Activated T-cell treated with anti-CD3 and anti-CD28 coated beads for 4 hours (primary cell): ENCODE measurements around the gene ICOS.

Source experiments
- DNase-seq: peaks from one replicate; pipeline ENCODE4 v3.0.0-alpha.2; 2020

The ICOS gene, protein sequence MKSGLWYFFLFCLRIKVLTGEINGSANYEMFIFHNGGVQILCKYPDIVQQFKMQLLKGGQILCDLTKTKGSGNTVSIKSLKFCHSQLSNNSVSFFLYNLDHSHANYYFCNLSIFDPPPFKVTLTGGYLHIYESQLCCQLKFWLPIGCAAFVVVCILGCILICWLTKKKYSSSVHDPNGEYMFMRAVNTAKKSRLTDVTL

GRCh38 chr2:203936535-203936934 is at the start of gene ICOS:
Gene ICOS (plus strand): TSS chr2:203936763. CDS start chr2:203936815, 52 bp downstream.
- DNase-seq: no peak

GRCh38 chr2:203887677-203888076 is 48.9 kb upstream of the ICOS start:
- no peak for DNase-seq

DNA sequence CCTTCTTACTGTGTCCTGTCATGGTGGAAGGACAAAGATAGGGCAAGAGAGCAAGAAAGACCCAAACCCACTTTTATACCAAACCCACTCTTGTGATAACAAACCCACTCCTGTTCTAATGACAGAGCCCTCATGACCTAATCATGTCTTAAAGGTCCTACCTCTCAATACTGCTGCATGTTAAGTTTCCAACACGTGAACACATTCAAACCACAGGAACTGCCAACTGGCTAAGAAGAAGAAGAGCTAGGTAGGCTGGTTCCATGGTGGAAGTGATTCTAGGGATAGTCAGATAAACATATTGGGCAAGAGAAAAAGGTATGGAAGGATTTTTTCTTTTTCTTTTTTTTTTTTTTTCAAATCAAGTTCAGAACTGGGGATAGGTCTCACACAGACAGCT is 47.0 kb upstream of the ICOS start:
- no peak for DNase-seq

DNA sequence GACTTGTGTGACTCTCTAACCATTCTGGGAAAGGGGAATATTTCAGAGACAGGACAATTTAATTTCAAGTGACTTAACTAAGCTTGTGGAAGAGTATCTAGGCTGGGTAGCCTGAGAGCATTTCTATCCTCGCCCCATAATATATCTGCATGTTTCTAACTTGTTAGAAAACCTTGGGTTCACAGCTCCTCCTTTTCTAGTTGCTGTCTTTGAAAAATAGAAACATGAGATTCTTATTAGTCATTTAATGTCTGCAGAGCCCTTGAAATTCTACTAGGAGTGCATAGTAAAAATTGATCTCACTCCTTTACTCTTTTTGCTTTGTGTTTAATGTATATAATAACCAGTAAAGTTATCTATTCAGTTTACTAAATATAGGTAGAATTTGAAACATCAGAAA is 46.6 kb upstream of the ICOS start:
- DNase-seq: no peak

DNA sequence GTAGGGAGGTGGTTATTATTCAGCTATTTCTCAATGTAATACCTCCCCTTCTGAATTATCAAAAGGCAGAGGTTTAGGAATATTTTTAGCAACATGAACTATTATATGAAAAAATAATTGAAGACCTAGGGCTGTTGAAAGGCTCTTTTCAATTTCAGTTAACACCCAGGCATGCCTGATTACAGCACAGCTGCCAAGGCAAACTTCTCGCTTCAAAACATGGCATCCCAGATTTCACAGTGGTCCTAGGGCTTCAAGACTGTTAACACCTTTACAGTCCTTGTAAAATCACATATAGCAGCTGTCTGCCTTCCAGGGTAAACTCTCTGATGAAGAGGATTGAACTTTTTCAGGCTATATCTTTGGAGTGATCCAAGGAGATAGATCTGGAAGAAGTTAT is 45.8 kb upstream of the ICOS start:
- DNase-seq: no peak

DNA sequence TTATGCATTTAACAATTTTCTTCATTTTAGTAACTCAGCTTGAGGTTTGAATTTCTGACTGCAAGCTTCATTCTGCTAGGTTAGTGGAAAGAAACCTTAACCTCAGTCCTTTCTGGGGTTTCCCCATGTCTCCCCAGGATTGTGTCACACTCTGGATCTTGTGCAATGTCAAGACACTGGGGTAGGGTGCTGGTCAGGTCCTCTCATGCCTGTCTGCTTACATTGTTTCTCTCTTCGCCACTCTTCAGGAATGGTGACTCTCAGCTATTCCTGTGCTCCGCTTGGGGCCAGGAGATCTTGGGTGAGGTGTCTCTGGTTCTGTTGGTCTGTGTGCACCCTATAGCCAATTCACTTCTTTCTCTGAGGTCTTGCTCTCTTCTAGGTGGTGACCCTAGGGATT is 45.1 kb upstream of the ICOS start:
- no peak for DNase-seq

DNA sequence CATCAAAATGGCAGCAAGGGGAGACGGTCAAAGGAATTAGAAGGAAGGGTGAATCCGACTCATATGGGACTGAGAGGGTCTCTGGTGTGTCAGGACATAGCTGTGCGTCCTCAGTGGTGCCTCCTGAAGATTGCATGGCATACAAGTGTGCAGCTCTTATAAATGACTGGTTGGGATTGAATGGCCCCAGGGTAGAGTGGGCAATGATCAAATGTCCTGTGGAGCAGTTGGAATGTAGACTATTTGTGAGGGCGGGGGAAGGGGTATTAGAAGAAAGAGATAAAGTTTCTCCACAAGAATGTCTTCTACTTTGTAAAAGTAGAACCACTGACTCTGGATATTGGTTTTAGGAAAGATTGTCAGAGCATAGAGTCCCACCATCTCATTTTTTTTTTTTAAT is 44.4 kb upstream of the ICOS start:
- no peak for DNase-seq

GRCh38 chr2:203893401-203893800 is 43.2 kb upstream of the ICOS start:
- no peak for DNase-seq

DNA sequence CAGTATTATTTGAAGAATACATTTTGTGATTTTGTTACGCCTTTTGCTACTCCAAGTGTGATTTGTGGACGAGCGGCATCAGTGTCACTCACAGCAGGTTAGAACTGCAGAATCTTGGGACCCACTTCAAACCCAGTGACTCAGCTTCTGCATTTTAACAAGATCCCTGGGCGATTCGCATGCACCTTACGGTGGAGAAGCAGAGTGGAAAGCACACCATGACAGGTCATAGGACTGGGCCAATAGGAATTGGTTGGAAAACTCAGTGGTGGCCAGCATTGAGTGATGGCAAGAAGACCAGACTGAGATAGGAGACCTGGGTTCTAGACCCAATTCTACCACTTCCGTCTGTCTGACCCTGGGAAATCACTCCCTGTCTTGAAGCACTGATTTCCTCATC is 42.7 kb upstream of the ICOS start:
- DNase-seq: no peak

- no peak for DNase-seq
Measured at GRCh38 chr2:203894262-203894661, 42.3 kb upstream of the ICOS start.

DNA sequence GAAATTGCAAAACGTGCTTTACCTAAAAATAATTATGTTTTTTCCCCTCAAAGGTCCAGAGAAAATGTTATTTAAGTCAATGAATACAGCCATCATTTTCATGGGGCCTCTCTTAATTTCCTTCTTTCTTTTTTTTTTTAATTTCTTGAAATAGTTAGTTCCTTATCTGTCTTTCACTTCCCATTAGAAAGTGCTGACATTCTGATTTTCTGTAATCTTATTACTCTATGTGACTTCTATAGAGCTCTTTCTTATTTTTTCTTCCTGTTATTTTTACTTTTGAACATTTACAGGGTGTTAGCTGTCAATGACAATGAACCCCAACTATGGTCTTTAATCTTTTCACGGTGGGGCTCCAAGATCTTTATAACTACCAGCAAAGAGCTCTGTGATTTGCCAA is 39.0 kb upstream of the ICOS start:
- no peak for DNase-seq

DNA sequence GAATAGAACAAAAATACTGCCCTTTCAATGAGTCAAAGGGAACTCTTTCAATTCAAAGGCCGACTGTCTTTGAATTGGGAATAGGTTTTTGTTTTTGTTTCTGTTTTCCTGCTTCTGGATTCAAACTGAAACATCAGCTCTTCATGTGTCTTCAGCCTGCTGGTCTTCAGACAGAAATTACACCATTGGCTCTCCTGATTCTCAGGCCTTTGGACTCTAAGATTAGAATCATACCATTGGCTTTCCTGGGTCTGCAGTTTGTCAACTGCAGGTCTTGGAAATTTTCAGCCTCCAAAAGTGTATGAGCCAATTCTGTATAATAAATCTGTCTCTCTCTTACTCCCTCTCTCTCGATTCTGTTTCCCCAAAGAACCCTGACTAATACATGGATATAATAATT is 37.9 kb upstream of the ICOS start:
- no peak for DNase-seq

DNA sequence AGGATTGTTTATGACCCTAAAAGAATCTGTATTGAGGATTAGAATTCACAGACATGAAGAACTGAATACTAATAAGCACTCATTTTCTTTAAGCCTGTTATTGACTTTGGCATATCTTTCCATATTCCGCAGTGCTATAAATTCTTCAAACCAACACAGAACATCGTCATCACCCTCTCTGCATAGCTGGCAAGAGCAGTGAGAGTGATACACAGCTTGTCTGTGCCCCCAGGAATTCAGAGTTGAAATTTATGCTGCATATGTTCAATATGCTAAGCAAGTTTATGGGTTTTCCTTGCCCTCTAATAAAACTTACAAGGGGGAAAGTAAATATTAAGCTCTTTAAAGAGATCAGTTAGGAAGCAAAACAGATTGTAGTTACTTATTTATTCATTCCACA is 36.3 kb upstream of the ICOS start:
- no peak for DNase-seq

DNA sequence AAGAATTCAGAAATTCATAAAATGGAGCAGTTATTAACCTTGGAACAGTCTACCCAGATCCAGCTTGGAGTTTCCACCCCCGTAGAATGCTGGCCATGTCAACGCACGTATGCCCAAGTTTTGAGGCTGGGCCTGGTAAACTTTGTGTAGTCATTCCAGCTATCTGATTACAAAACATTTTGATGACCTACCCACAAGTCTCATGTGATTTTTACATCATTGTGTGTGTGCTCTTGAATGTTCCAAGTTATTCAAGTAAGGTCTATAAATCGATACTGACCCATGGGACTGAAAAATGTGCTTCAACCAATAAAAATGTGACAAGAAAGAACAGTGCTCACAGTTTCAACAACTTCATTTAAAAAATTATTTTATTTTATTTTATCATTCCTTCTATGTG is 32.5 kb upstream of the ICOS start:
- DNase-seq: no peak

GRCh38 chr2:203905656-203906055 is 30.9 kb upstream of the ICOS start:
- DNase-seq: no peak

DNA sequence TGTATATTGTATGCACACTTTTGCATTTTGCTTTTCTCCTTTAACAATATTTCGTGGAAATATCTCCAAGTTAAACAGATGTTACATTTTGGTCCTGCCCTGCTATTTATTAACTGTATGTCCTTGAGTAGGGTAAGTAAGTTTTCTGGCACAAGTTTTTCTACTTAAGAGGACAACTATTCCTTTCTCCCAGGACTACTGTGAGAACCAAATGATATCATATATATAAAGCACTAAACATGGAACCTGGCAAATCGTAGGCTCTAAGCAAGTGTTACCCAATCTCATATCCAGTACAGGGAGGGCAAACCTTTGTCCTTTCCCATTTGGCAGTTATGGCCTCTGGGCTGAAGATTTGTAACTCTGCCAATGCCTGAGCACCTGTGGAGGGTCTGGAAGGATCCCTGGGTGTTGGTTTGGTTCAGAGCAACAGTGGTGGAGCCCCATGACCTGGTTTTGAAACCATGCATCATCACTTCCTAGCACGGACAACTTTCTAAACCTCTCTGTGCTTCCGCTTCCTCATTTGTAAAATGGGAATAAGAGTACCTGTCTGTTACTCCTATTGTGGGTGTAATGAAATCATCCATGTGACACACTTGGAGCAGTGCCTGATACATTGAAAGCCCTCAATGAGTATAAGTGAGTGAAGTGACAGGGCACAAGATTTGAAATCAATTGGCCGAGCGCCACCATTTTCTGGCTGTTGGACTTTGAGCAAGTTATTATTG is 28.3 kb upstream of the ICOS start:
- DNase-seq: no peak

DNA sequence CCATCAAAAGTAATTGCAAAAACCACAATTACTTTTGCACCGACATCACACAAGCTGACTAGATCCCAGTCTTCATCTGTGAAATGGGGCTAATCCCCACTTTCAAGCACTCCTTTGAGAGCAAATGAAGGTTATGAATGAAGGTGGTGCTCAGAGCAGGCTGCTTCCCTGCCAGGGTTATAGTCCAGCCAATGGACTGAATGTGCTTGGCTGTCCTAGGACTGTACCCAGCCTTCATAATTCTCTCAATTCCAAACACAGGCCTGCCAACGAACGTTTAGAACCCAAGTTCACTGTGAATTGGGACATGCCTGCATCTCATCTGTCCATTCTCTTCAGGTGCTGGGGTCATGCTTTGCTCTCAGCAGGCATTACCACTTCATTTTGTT is 27.8 kb upstream of the ICOS start:
- no peak for DNase-seq

DNA sequence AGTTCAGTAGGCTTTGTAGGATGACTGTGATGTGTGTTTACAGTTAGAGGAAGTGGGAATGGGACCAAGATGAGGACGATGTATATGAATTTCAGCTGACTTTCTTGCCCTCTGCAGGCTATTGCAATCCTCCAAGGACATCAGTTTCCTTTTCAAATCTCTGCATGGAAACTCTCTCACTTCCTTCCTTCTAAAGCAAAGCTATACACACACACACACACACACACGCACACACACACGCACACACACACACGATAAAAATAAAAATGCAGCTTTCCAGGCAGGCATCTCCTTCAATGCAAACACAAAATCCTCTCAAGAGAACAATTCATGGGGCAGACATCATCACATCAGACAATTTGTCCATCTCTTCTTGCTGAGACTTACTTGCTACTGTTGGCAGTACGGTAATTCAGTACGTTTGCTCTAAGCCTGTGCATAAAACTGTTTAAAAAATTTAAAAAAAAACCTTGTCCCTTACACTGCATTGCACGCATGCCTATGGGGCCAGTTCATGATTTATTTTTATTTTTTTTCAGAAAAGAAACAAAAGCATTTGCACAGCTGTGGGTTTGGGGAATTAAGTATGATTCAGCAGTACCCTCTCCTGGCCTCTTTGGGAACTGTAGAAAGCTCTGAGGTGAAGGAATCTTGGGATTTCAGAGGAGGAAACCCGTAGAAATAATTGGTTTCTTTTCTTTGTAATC is 27.1 kb upstream of the ICOS start:
- DNase-seq: no peak

DNA sequence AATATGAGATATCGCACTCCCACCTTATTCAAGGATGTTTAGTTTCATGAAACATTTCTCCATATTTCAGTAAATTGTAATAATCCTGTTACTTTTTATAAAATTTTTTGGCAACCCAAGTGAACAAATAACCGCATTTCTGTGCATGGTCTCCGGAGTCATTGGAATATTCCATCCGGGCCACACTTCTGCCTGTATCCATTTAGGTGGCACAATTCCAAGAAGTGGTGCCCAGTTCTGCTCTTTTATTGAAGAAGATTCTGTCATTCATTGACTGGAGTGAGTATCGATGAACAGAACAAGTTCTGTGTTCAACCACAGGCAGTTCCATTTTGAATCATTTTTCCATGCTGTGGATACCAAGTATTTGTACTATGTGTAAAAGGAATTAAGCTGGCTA is 26.6 kb upstream of the ICOS start:
- no peak for DNase-seq

DNA sequence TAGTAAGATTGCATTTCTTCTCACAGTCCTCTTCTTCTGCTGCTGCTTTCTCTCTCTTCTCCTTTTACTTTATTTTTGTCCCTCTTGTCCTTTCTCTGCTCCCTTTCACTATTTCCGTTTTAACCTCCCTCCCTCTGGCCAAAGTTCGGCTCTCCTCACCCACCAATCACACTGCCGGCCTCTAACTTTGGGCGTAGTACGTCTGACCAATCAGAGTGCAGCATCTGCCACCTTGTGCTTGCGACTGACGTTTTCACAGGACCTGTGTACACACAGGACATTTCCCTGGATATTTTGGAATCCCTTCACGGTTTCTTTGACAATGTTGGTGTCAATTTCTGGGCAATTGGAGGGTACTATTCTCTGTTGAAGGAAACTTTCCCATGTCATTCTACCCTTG is 22.6 kb upstream of the ICOS start:
- DNase-seq: no peak

- DNase-seq: no peak
Measured at GRCh38 chr2:203914546-203915182, 21.9 kb upstream of the ICOS start.

DNA sequence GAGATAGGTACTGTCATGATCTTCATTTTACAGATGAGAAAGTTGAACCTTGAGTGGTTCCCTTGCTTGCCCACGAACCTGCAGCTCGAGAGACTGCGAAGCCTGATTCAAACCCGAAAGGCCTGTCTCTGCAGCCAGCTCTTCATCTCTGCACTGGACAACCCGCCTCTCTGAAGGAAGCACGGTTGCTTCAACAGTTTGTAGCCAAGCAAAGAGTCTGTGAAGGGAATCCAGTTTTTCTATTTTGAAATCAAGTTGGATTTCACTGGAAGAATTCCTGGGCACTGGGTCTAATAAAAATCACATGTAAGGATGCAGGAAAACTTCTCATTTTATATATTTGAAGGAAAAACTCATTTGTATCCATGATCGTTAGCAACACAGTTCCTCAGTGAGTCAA is 21.3 kb upstream of the ICOS start:
- no peak for DNase-seq

GRCh38 chr2:203916756-203917155 is 19.8 kb upstream of the ICOS start:
- DNase-seq: no peak

DNA sequence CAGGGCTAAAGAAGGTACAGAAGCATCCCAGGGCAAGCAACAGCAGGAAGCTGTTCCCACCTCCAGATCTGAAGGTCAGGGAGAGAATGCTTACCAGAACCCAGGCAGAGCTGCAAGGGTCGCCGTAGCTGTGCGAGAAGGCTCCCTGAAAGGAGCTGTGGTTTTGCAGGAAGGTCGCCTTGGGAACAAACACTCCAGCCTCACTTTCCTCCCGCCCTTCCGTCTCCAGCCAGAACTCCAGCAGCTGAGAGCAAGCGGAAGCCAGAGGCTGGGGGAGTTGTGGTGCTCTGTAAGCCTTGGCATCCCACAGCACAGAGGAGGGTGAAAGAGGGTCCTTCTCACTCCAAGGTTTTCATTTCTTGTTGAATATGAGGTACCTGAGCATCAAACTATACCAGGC is 18.3 kb upstream of the ICOS start:
- DNase-seq: no peak
